ENCODE data around the gene XPNPEP1. TPM values are rescaled to one million over a fixed set of nuclear protein-coding genes. Genes with fewer than 3 reads are reported as not detected.

Gene XPNPEP1
- total RNA-seq, 1 experiment from 2014 or later: 71.3 TPM

GRCh38 chr10:109931163-109931562, 7.9 kb upstream of the XPNPEP1 start:
- no peaks in the 10 kb centered on the region; a peak in 2 of 5 replicates for H3K9me3 Mint-ChIP-seq
- H2BK20ac ChIP-seq (ENCODE audit: low read depth, low read length, poor library complexity, severe bottlenecking): no peak overlapping the region
- DNase-seq: no peak

More at GRCh38 chr10:109931163-109931562, 7.9 kb upstream of the XPNPEP1 start:
- TF ChIP-seq CTCF (conservative IDR thresholded peaks at IDR 0.05): no peak
- Histone ChIP-seq H3K56ac (ENCODE audit: insufficient read length, low read depth, low read length) (no peak overlapping the region), H3K4me2 (ENCODE audit: insufficient read depth, insufficient read length, low read length) (no peak overlapping the region), H2AK5ac (ENCODE audit: insufficient read length, low read length) (no peak overlapping the region), H3K4me1 (ENCODE audit: insufficient read depth, low read length) (peaks cover 19% of the 10 kb centered on the region), H2BK5ac (ENCODE audit: insufficient read length, low read length) (no peak overlapping the region), H3K9ac (ENCODE audit: extremely low read depth, insufficient read length, low read length) (no peak overlapping the region), H3K27me3 (ENCODE audit: insufficient read depth, low read length) (no peaks in the 10 kb centered on the region), H4K5ac (ENCODE audit: insufficient read length, low read depth, low read length) (no peak overlapping the region), H3K4ac (ENCODE audit: low read depth, low read length) (no peak overlapping the region), H2BK120ac (ENCODE audit: low read depth, low read length, poor library complexity, severe bottlenecking) (no peak overlapping the region), H3K79me2 (ENCODE audit: insufficient read depth, low read length) (no peaks in the 10 kb centered on the region), H2BK12ac (ENCODE audit: insufficient read length, low read depth, low read length) (no peak overlapping the region), H3K9me3 (ENCODE audit: control insufficient read depth, low read depth, low read length) (no peaks in the 10 kb centered on the region), H3K18ac (ENCODE audit: insufficient read length, low read depth, low read length) (no peak overlapping the region), H4K20me1 (ENCODE audit: control insufficient read depth, insufficient read depth, insufficient read length) (no peaks in the 10 kb centered on the region), H4K8ac (replicated peaks; ENCODE audit: insufficient read length, low read depth, low read length) (no peak overlapping the region), H2BK15ac (ENCODE audit: low read depth, low read length) (no peak overlapping the region), H4K91ac (ENCODE audit: insufficient read length, low read depth, low read length) (no peak overlapping the region), H3K23ac (ENCODE audit: insufficient read length, low read depth, low read length) (no peak overlapping the region), H3K23me2 (ENCODE audit: insufficient read length, low read depth, low read length, poor library complexity, severe bottlenecking) (no peaks in the 10 kb centered on the region), H3K27ac (ENCODE audit: insufficient read length, low read depth, low read length) (no peak overlapping the region), H3T11ph (ENCODE audit: low read length) (no peak overlapping the region), H2AFZ (ENCODE audit: low read length) (no peak overlapping the region), H3K79me1 (ENCODE audit: insufficient read depth, low read depth, low read length, poor library complexity, severe bottlenecking) (no peaks in the 10 kb centered on the region), H3K14ac (ENCODE audit: insufficient read depth, low read length) (no peak overlapping the region)
- peak overlapping the region in 2 of 3 experiments; percentile 24 to 30; a peak in 4 of 7 replicates for H3K27ac Mint-ChIP-seq
- peaks cover 0 to 9% (median 0%) of the 10 kb centered on the region in 3 experiments; a peak in 2 of 7 replicates for H3K36me3 Mint-ChIP-seq (ENCODE audit: insufficient read depth in 1 of 3, low read depth in 3 of 3)
- no peaks in the 10 kb centered on the region for H3K27me3 Mint-ChIP-seq (ENCODE audit: low read depth)
- peaks cover 55% of the 10 kb centered on the region in 2 experiments for H3K4me1 Mint-ChIP-seq
- no CpG with 5 or more reads among the region's 1 CpG for WGBS (ENCODE audit: extremely low coverage, insufficient read length, low lambda C conversion rate)
- H3K4me3 Mint-ChIP-seq: no peak overlapping the region

All from H9 (cell line).